OCI-LY3 (cell line): ENCODE measurements around the gene CBR1.

ENCODE experiments used
- H2AFZ ChIP-seq: fragments of 200-600, 300-600 bp; shearing (Covaris generic); 2 replicates; pipeline ENCODE4 v1.6.0; 2014; ENCODE audit warnings: antibody characterized with exemption, low read depth, low read length
- H3K27ac ChIP-seq: fragments of 200-600, 300-600 bp; sonication (generic); 2 replicates; pipeline ENCODE4 v1.5.1; 2014; ENCODE audit warnings: mild to moderate bottlenecking, low read length, moderate library complexity, mixed read lengths
- H3K27me3 ChIP-seq: fragments of 200-600, 300-600 bp; sonication (generic); 2 replicates; pipeline ENCODE4 v1.6.1; 2014; ENCODE audit warnings: low read depth, low read length, mixed read lengths
- H3K36me3 ChIP-seq: fragments of 200-600, 300-600 bp; sonication (generic); replicated peaks from 2 replicates; pipeline ENCODE3; 2014; ENCODE audit warnings: low read depth, low read length, mixed read lengths
- H3K4me1 ChIP-seq: fragments of 300-600, 200-600 bp; sonication (generic); 2 replicates; pipeline ENCODE4 v1.6.1; 2014; ENCODE audit warnings: low read length, mixed read lengths
- H3K4me2 ChIP-seq: fragments of 200-600, 300-600 bp; sonication (generic); 2 replicates; pipeline ENCODE4 v1.6.1; 2014; ENCODE audit warnings: low read length, mixed read lengths
- H3K4me3 ChIP-seq: fragments of 300-600, 200-600 bp; sonication (generic); 2 replicates; pipeline ENCODE4 v1.5.1; 2014; ENCODE audit warnings: antibody characterized with exemption, mild to moderate bottlenecking, low read length, moderate library complexity
- H3K79me2 ChIP-seq: fragments of 300-600, 200-600 bp; shearing (Covaris generic); 2 replicates; pipeline ENCODE4 v1.6.1; 2014; ENCODE audit warnings: mild to moderate bottlenecking, low read length, mixed read lengths
- H3K9ac ChIP-seq: fragments of 300-600, 200-600 bp; shearing (Covaris generic); 2 replicates; pipeline ENCODE4 v1.6.0; 2014; ENCODE audit warnings: mild to moderate bottlenecking, low read length, moderate library complexity
- H3K9me3 ChIP-seq: fragments of 200-600, 300-600 bp; shearing (Covaris generic); 2 replicates; pipeline ENCODE4 v1.6.1; 2014; ENCODE audit warnings: low read length, mixed read lengths; ENCODE audit not compliant: insufficient read depth
- H4K20me1 ChIP-seq: fragments of 200-600, 300-600 bp; sonication (generic); 2 replicates; pipeline ENCODE4 v1.6.1; 2016; ENCODE audit warnings: low read length, mixed read lengths; ENCODE audit not compliant: insufficient read depth
- EZH2phosphoT487 ChIP-seq: fragments of 200-600 bp; shearing (Covaris generic); IDR thresholded peaks from 2 replicates; pipeline ENCODE4 v1.6.1; 2018; ENCODE audit warnings: antibody characterized with exemption, mixed run types, low read depth
- TF ChIP-seq, protein P1 (sequence below): fragments of 200-600, 300-600 bp; sonication (generic); IDR thresholded peaks from 2 replicates; pipeline ENCODE4 v1.5.1; 2014; ENCODE audit warnings: antibody characterized with exemption, low read length, low read depth

Gene CBR1

DNA sequence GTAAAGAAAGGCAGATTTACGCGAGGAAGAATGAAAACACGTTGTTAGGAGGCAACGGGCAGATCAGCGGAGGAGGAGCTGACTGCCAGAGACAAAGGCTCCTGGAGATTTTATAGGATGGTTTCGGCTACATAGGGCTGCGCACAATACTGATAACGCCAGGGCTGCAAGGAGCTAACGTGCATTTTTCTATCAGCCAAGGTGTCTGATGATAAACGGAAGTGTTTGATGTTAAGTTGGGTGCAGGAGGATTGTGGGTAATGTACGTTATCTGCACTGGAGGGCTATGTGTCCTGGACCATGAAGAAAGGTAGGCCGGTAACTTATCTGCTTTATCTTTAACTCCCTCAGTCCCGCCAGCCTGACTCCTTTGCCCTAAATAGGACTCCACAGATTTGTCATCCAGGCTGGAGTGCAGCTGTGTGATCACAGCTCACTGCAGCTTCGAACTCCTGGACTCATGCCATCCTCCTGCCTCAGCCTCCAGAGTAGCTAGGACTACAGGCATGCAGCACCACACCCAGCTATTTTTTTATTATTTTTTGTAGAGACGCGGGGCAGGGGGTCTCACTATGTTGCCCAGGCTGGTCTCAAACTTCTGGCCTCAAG lies 39.1 kb upstream of the CBR1 start:
- Histone ChIP-seq H2AFZ (no peak overlapping the region), H3K4me2 (no peak overlapping the region)
- TF ChIP-seq EZH2phosphoT487, result no peak
- TF ChIP-seq, protein P1, sequence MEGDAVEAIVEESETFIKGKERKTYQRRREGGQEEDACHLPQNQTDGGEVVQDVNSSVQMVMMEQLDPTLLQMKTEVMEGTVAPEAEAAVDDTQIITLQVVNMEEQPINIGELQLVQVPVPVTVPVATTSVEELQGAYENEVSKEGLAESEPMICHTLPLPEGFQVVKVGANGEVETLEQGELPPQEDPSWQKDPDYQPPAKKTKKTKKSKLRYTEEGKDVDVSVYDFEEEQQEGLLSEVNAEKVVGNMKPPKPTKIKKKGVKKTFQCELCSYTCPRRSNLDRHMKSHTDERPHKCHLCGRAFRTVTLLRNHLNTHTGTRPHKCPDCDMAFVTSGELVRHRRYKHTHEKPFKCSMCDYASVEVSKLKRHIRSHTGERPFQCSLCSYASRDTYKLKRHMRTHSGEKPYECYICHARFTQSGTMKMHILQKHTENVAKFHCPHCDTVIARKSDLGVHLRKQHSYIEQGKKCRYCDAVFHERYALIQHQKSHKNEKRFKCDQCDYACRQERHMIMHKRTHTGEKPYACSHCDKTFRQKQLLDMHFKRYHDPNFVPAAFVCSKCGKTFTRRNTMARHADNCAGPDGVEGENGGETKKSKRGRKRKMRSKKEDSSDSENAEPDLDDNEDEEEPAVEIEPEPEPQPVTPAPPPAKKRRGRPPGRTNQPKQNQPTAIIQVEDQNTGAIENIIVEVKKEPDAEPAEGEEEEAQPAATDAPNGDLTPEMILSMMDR, result no peak

DNA sequence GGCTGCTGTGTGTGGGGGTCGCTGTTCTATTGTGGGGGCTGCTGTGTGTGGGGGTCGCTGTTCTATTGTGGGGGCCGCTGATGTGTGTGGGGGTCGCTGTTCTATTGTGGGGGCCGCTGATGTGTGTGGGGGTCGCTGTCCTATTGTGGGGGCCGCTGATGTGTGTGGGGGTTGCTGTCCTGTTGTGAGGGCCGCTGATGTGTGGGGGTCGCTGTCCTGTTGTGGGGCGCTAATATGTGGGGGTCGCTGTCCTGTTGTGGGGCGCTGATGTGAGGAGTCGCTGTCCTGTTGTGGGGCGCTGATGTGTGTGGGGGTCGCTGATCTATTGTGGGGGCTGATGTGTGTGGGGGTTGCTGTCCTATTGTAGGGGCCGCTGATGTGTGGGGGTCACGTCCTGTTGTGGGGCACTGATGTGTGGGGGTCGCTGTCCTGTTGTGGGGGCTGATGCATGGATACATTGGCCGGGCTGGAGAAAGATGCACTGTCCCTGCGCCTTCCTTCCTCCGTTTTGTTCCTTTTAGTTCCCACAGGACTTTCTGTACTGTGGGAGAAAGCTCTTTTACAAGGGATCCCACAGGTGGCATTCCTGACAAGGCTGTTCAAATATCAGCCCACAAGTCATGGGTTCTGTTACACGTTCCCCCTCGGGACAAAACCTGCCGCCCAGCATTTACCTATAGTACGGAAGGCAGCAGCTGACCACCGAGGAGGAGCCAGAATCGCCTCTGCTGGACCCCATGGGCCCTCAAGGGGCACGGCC lies 37.0 kb upstream of the CBR1 start:
- H3K4me1 ChIP-seq, result 0 out of 2 replicates have a peak, but pooled peaks cover 4% of the 10 kb centered on the region

More for the DNA sequence above, 39.1 kb upstream of the CBR1 start:
- Histone ChIP-seq H3K4me3 (no peak overlapping the region), H3K36me3 (peaks cover 3% of the 10 kb centered on the region), H3K27me3 (no peaks in the 10 kb centered on the region), H3K4me1 (0 out of 2 replicates have a peak, but pooled peaks cover 4% of the 10 kb centered on the region), H3K9ac (no peak overlapping the region), H4K20me1 (no peaks in the 10 kb centered on the region), H3K79me2 (no peaks in the 10 kb centered on the region), H3K9me3 (no peaks in the 10 kb centered on the region), H3K27ac (no peak overlapping the region)

GRCh38 chr21:36034211-36034913 lies 35.5 kb upstream of the CBR1 start:
- no peaks in the 10 kb centered on the region for H3K4me1 ChIP-seq
- no peak overlapping the region for H3K4me2 ChIP-seq
- H3K4me3 ChIP-seq, result no peak overlapping the region
- H2AFZ ChIP-seq, result no peak overlapping the region
- no peaks in the 10 kb centered on the region for H3K27me3 ChIP-seq
- TF ChIP-seq, protein P1, result no peak
- no peak for TF ChIP-seq EZH2phosphoT487
- H3K79me2 ChIP-seq, result no peaks in the 10 kb centered on the region
- no peaks in the 10 kb centered on the region for H3K9me3 ChIP-seq
- no peak overlapping the region for H3K27ac ChIP-seq
- H3K9ac ChIP-seq, result no peak overlapping the region
- peaks cover 7% of the 10 kb centered on the region for H3K36me3 ChIP-seq
- H4K20me1 ChIP-seq, result no peaks in the 10 kb centered on the region

More for the DNA sequence above, 37.0 kb upstream of the CBR1 start:
- Histone ChIP-seq H2AFZ (no peak overlapping the region), H4K20me1 (no peaks in the 10 kb centered on the region), H3K27ac (no peak overlapping the region), H3K36me3 (peaks cover 7% of the 10 kb centered on the region), H3K4me3 (no peak overlapping the region), H3K9ac (no peak overlapping the region), H3K79me2 (no peaks in the 10 kb centered on the region), H3K4me2 (no peak overlapping the region), H3K27me3 (no peaks in the 10 kb centered on the region), H3K9me3 (no peaks in the 10 kb centered on the region)
- no peak for TF ChIP-seq EZH2phosphoT487
- TF ChIP-seq, protein P1, result no peak

GRCh38 chr21:36035381-36035791 lies 34.4 kb upstream of the CBR1 start:
- Histone ChIP-seq H2AFZ (no peak overlapping the region), H3K4me2 (no peak overlapping the region), H3K27me3 (no peaks in the 10 kb centered on the region), H3K79me2 (no peaks in the 10 kb centered on the region), H3K27ac (no peak overlapping the region), H3K4me3 (no peak overlapping the region), H3K4me1 (no peaks in the 10 kb centered on the region), H3K9me3 (no peaks in the 10 kb centered on the region), H4K20me1 (no peaks in the 10 kb centered on the region), H3K9ac (no peak overlapping the region), H3K36me3 (peaks cover 7% of the 10 kb centered on the region)
- no peak for TF ChIP-seq EZH2phosphoT487
- TF ChIP-seq, protein P1, result no peak
